Endothelial cell of umbilical vein (primary cell): ENCODE measurements around the gene SLC6A6. TPM values are rescaled to one million over a fixed set of nuclear protein-coding genes. Genes with fewer than 3 reads are reported as not detected.

Source experiments
- BruUV-seq: library from RNA; stranded (reverse); fragments of 400-500 nt; replicated peaks from 2 replicates; lab custom pipeline; 2021; lab: Mats Ljungman, UMichigan
- CTCF ChIA-PET: fragments of 300-600, 350-600 bp; sonication (Branson Sonifier 250); formaldehyde crosslinking; loops from one replicate; lab custom pipeline; 2021; ENCODE audit warnings: antibody characterized with exemption, inconsistent platforms; lab: Charles Lee
- POLR2A ChIA-PET: fragments of 300-600, 350-600 bp; sonication (Branson Sonifier 250); formaldehyde crosslinking; loops from one replicate; lab custom pipeline; 2021; ENCODE audit warnings: antibody characterized with exemption, inconsistent platforms; lab: Charles Lee
- DNase-seq: peaks from one replicate; pipeline ENCODE4 v3.0.0-alpha.2; 2011; ENCODE audit warnings: low read depth, low spot score
- FAIRE-seq: peaks from 2 replicates; lab custom pipeline; 2011; peaks lifted over from hg19 to GRCh38; lab: Jason Lieb, UNC
- H2AFZ ChIP-seq: 2 replicates; pipeline ENCODE4 v1.6.0; 2012; ENCODE audit warnings: low read depth, low read length, control low read depth, inconsistent platforms
- H3K27ac ChIP-seq: 2 replicates; pipeline ENCODE4 v1.5.1; 2011; ENCODE audit warnings: low read depth, mild to moderate bottlenecking, control low read depth, low read length, moderate library complexity; ENCODE audit not compliant: insufficient read depth
- H3K27me3 ChIP-seq, 2 experiments: 2 replicates each; pipeline versions ENCODE4 v1.6.0 to v1.6.1; 2011; ENCODE audit warnings: low read length in 2 of 2, mixed read lengths in 1 of 2; ENCODE audit not compliant: control insufficient read depth in 2 of 2, insufficient read depth in 2 of 2
- H3K36me3 ChIP-seq, 2 experiments: 2 replicates in 1 of 2; 3 replicates in 1 of 2; pipeline ENCODE4 v1.5.1; 2011; ENCODE audit warnings: low read length in 2 of 2, mild to moderate bottlenecking in 1 of 2, moderate library complexity in 1 of 2; ENCODE audit not compliant: control insufficient read depth in 2 of 2, insufficient read depth in 2 of 2; ENCODE audit errors: extremely low read depth in 1 of 2
- H3K4me1 ChIP-seq: 3 replicates; pipeline ENCODE4 v1.5.1; 2011; ENCODE audit warnings: mild to moderate bottlenecking, low read length; ENCODE audit not compliant: control insufficient read depth, insufficient read depth; ENCODE audit errors: extremely low read depth
- H3K4me2 ChIP-seq: 2 replicates; pipeline ENCODE4 v1.6.1; 2011; ENCODE audit warnings: low read length, control low read depth, mixed read lengths; ENCODE audit not compliant: insufficient read depth
- H3K4me3 ChIP-seq, 3 experiments: fragments of 200-600 bp in 1 of 3; sonication (generic), shearing (Covaris generic) in 1 of 3; replicated peaks in 1 of 3; 2 replicates each; pipeline ENCODE4 v1.5.1; 2011 to 2016; ENCODE audit warnings: control low read depth in 3 of 3, low read length in 3 of 3, mild to moderate bottlenecking in 2 of 3, inconsistent platforms in 1 of 3, low read depth in 1 of 3, moderate library complexity in 1 of 3; ENCODE audit not compliant: insufficient read depth in 1 of 3
- H3K79me2 ChIP-seq: 2 replicates; pipeline ENCODE4 v1.6.0; 2012; ENCODE audit warnings: low read length, inconsistent platforms; ENCODE audit not compliant: control insufficient read depth, insufficient read depth
- H3K9ac ChIP-seq: replicated peaks from 2 replicates; pipeline ENCODE3; 2011; ENCODE audit warnings: low read length, control low read depth; ENCODE audit not compliant: insufficient read depth; ENCODE audit errors: extremely low read depth
- H3K9me1 ChIP-seq: replicated peaks from 3 replicates; pipeline ENCODE4 v1.6.0; 2011; ENCODE audit warnings: mild to moderate bottlenecking, low read length; ENCODE audit not compliant: control insufficient read depth, insufficient read depth; ENCODE audit errors: extremely low read depth
- H3K9me3 ChIP-seq: replicated peaks from 2 replicates; pipeline ENCODE4 v1.5.1; 2012; ENCODE audit warnings: low read length, inconsistent platforms; ENCODE audit not compliant: control insufficient read depth, insufficient read depth
- H4K20me1 ChIP-seq: replicated peaks from 2 replicates; pipeline ENCODE3; 2011; ENCODE audit warnings: mild to moderate bottlenecking, low read length; ENCODE audit not compliant: control insufficient read depth, insufficient read depth; ENCODE audit errors: extremely low read depth
- CTCF ChIP-seq, 2 donors: IDR thresholded peaks; 1 replicate in 1 of 2; 2 replicates in 1 of 2; pipeline ENCODE4 v1.5.1; 2011; ENCODE audit warnings: low read length in 2 of 2, mild to moderate bottlenecking in 2 of 2, moderate library complexity in 2 of 2, control low read depth in 1 of 2, inconsistent platforms in 1 of 2, low read depth in 1 of 2; ENCODE audit not compliant: insufficient read depth in 1 of 2; ENCODE audit errors: extremely low read depth in 1 of 2
- EZH2 ChIP-seq: IDR thresholded peaks from 2 replicates; pipeline ENCODE4 v1.6.1; 2012; ENCODE audit warnings: borderline replicate concordance, low read depth, mild to moderate bottlenecking, moderate library complexity, low read length, inconsistent platforms; ENCODE audit not compliant: severe bottlenecking
- FOS ChIP-seq: IDR thresholded peaks from 2 replicates; pipeline ENCODE4 v1.6.1; 2011; ENCODE audit warnings: mild to moderate bottlenecking, low read length, moderate library complexity, borderline replicate concordance; ENCODE audit not compliant: insufficient read depth
- GATA2 ChIP-seq: IDR thresholded peaks from 2 replicates; pipeline ENCODE4 v1.7.0; 2011; ENCODE audit warnings: low read depth, mild to moderate bottlenecking, moderate library complexity, mixed read lengths, low read length; ENCODE audit not compliant: insufficient read length, insufficient read depth
- JUN ChIP-seq: IDR thresholded peaks from 2 replicates; pipeline ENCODE4 v1.6.1; 2011; ENCODE audit warnings: borderline replicate concordance, low read depth; ENCODE audit not compliant: insufficient read length, insufficient read depth
- MYC ChIP-seq: IDR thresholded peaks from one replicate; pipeline ENCODE4 v1.6.1; 2011; ENCODE audit warnings: mild to moderate bottlenecking, low read depth, low read length
- POLR2A ChIP-seq: IDR thresholded peaks from 2 replicates; pipeline ENCODE4 v1.6.1; 2012; ENCODE audit warnings: low read depth, mild to moderate bottlenecking, control low read depth, low read length
- POLR2AphosphoS5 ChIP-seq: IDR thresholded peaks from 2 replicates; pipeline ENCODE4 v1.6.1; 2012; ENCODE audit warnings: low read depth, mild to moderate bottlenecking, control low read depth, low read length, moderate library complexity; ENCODE audit not compliant: insufficient read depth
- dilution Hi-C: fragments of 300-500 bp; cut with MboI; formaldehyde crosslinking; loops from one replicate; pipeline ENCODE4 v1.15.0; 2019; ENCODE audit warnings: low sequenced_read_pairs; ENCODE audit not compliant: extremely low pct_ligation_motif_present
- intact Hi-C: fragments of 100-400 bp; cut with micrococcal nuclease; formaldehyde crosslinking; loops from one replicate; pipeline ENCODE4 v1.10.0; 2022
- polyA plus RNA-seq, 4 experiments: library from polyadenylated mRNA; depleted of rRNA in 3 of 4; stranded (reverse) in 3 of 4; unstranded in 1 of 4; fragments of >200 nt; gene quantifications; 2 replicates each; pipeline versions ENCODE4 v1.2.1 to v1.2.3, GENCODE V29; 2011 to 2012; ENCODE audit warnings: missing spikeins in 1 of 4
- total RNA-seq: library from RNA; stranded (reverse); gene quantifications from 2 replicates; pipeline ENCODE4 v1.2.3, GENCODE V29; 2021
- TF ChIP-seq, protein P1 (sequence below): IDR thresholded peaks from 2 replicates; pipeline ENCODE4 v1.6.1; 2011; ENCODE audit not compliant: insufficient read depth, insufficient read length

Gene SLC6A6
- total and polyA plus RNA-seq, 2 donors (not counting 3 experiments of a cell fraction or from before 2014, with no cell fraction given): 25.7 to 38.0 TPM

DNA sequence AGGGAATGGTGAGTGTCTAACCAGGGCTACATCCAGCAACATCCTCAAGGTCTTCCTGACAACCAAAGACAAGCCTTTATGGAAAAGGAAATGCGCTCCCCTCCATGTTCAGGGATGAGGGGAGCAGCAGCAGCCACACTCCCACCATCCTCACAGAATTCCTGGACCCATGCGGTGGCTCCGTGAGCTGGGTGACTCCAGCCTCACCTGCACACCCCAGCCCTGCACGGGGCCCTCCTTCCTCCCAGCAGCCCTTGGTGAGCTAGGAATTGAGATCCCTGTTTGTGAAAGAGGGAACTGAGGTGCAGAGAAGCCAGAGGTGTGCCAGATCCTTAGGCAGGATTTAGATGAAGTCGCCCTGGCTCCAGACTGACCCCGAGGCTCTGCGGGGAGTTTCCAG is 85.4 kb downstream of the SLC6A6 start:
- no peak for DNase-seq
- Histone ChIP-seq H3K9me3 (no peaks in the 10 kb centered on the region), H3K79me2 (no peaks in the 10 kb centered on the region), H3K4me3 (no peak overlapping the region), H3K36me3 (peaks cover 3 to 5% of the 10 kb centered on the region in 2 experiments), H3K4me1 (peaks cover under 1% of the 10 kb centered on the region), H3K9me1 (no peaks in the 10 kb centered on the region), H4K20me1 (no peaks in the 10 kb centered on the region), H3K27ac (no peak overlapping the region), H2AFZ (no peak overlapping the region), H3K9ac (no peak overlapping the region), H3K4me2 (no peak overlapping the region), H3K27me3 (no peaks in the 10 kb centered on the region)
- FAIRE-seq: no peak
- ChIA-PET CTCF (no interaction called here), POLR2A (no interaction called here)
- TF ChIP-seq MYC (no peak), JUN (no peak), FOS (no peak), POLR2A (no peak), GATA2 (no peak), CTCF (IDR thresholded peaks at IDR 0.05; ENCODE audit: extremely low read depth in 1 of 2, insufficient read depth in 1 of 2, low read depth in 1 of 2, low read length in 2 of 2) (no peak), POLR2AphosphoS5 (no peak), EZH2 (no peak)
- TF ChIP-seq, protein P1, sequence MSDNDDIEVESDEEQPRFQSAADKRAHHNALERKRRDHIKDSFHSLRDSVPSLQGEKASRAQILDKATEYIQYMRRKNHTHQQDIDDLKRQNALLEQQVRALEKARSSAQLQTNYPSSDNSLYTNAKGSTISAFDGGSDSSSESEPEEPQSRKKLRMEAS: no peak
- intact Hi-C loops: no loop called here
- dilution Hi-C loops: no loop called here
- no TSS peak for BruUV-seq
